RWPE1 (cell line): ENCODE data around the gene HOXA7.
A peak's percentile ranks its signal among the peaks of the same experiment; 100 is the strongest.

Experiments used
- CTCF ChIA-PET: fragments of 350-600 bp; sonication (Branson Sonifier 250); formaldehyde crosslinking; extraction: SDS; loops from one replicate; lab custom pipeline; 2021; lab: Yijun Ruan, JAX
- POLR2A ChIA-PET: fragments of 400-600 bp; formaldehyde crosslinking; extraction: SDS; loops from one replicate; lab custom pipeline; 2020; ENCODE audit warnings: antibody characterized with exemption; ENCODE audit not compliant: low non-redundant PET; lab: Yijun Ruan, JAX
- DNase-seq: peaks from one replicate; pipeline ENCODE4 v3.0.0; 2012; ENCODE audit warnings: low spot score
- H3K27ac ChIP-seq: fragments of 450-650 bp; 2 replicates; pipeline ENCODE4 v1.5.1; 2017
- TF ChIP-seq, protein P1 (sequence below): fragments of 450-650 bp; conservative IDR thresholded peaks from 2 replicates; pipeline ENCODE4 v1.5.1; 2017; ENCODE audit warnings: low read depth, mild to moderate bottlenecking

Gene HOXA7

DNA sequence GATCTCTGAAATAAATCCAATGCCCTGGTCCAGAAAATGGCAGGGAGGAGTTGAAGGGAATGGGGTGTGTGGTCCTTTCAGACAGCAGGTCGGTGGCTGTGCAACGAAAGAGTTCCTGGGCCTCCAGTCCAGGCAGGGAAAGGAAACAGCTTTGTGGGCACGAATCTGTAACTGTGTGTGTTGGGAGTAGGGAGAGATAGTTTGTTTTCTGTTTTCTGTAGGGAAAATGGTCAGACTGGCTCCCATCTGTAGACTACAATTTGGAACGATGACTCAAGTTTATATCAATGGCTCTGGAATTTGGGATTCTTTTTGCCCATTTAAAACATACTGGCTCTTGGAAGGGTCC, 11.4 kb upstream of the HOXA7 start:
- CTCF ChIA-PET = interaction anchor here (0.6 to 4.1 kb wide), 4 partner anchors 12 to 308 kb away, joined by 3 to 30 read pairs (median 3); partner anchors contain the start of gene HOXA3
- H3K27ac ChIP-seq = peak overlapping the region; percentile 96
- TF ChIP-seq, protein P1, sequence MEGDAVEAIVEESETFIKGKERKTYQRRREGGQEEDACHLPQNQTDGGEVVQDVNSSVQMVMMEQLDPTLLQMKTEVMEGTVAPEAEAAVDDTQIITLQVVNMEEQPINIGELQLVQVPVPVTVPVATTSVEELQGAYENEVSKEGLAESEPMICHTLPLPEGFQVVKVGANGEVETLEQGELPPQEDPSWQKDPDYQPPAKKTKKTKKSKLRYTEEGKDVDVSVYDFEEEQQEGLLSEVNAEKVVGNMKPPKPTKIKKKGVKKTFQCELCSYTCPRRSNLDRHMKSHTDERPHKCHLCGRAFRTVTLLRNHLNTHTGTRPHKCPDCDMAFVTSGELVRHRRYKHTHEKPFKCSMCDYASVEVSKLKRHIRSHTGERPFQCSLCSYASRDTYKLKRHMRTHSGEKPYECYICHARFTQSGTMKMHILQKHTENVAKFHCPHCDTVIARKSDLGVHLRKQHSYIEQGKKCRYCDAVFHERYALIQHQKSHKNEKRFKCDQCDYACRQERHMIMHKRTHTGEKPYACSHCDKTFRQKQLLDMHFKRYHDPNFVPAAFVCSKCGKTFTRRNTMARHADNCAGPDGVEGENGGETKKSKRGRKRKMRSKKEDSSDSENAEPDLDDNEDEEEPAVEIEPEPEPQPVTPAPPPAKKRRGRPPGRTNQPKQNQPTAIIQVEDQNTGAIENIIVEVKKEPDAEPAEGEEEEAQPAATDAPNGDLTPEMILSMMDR = no peak
- no peak for DNase-seq
- POLR2A ChIA-PET = no interaction called here

DNA sequence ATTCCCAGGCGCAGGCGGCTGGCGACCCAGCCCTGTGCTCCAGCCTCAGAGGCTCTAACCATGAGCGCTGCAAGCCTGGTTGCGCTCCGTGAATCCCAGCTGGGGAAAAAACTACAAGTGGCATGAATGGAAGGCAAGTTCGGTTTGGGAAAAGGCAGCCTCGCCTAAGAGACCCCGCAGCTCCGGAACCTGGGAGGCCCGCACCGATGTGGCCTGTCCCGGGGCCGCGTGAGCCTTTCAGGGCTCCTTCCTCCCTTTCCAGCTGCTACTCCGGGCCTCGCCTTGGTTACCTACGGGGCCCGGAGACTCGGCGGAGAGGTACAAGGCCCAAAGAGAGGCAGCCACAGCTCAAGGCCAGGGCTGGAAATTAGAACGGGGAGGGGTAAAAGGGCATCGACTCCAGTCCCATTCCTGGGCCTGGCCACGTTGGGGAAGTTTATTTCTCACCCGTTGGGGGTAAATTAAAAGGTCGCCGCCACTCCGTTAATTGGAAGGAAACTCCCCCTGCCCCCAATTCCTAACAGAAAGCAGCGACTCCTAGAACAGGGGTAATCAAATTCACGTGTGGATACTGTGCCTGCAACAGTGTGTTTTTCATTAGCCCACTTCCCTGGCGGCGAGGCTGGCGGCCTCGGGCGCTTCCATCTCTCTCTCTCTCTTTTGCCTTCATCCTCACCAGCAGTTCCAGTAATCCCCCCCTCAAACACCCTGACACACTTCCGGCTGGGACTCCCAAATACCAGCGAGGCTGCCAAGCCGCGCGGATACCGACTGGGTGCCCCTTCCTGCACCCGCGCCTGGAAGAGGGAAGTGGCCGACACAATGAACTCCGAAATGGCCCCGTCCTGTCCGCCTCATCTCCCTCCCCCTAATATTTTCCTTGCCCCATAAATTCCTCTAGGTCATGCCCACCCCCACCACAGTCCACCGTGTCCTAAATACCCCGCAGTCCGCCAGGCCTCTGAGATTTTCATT, 10.3 kb upstream of the HOXA7 start:
- POLR2A ChIA-PET = no interaction called here
- TF ChIP-seq, protein P1 = no peak
- no peak for DNase-seq
- CTCF ChIA-PET = interaction anchor here (0.6 to 1.4 kb wide), 5 partner anchors 12 to 43 kb away, joined by 3 to 5 read pairs (median 4); no protein-coding TSS in a partner anchor
- H3K27ac ChIP-seq = peak overlapping the region; percentile 96

DNA sequence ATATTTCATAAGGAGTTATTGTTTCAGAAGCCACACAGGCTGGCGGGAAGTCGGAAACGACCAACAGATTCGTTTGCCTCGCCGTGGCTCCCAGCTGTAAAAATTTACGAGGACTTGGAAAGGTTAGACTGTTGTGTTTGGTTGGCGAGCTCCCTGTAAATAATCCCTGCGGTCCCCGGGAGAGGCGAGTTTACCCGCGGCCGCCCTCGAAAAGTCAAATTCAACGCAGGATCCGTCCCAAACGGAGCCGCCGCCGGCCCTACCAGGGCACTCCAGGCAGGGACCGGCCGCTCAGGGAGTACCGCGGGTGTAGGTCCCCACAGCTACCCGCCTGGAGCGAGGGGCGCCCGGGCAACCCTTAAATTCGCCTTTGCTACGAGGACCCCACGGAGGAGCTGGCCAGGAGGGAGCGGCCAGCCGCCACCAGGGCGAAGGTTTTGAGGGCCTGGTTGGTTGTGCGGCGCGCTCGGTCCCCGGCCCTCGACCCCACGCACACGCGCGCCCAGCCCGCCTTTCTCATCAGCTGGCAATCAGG, 9.6 kb upstream of the HOXA7 start:
- CTCF ChIA-PET = interaction anchor here (0.5 to 1.4 kb wide), 7 partner anchors 12 to 220 kb away, joined by 3 to 5 read pairs (median 3); no protein-coding TSS in a partner anchor
- TF ChIP-seq, protein P1 = no peak
- DNase-seq = no peak
- peak overlapping the region; percentile 96 for H3K27ac ChIP-seq
- POLR2A ChIA-PET = interaction anchor here (0.7 kb wide), 1 partner anchor 23 kb away, joined by 3 read pairs; the partner anchor contains the start of gene HOXA5

DNA sequence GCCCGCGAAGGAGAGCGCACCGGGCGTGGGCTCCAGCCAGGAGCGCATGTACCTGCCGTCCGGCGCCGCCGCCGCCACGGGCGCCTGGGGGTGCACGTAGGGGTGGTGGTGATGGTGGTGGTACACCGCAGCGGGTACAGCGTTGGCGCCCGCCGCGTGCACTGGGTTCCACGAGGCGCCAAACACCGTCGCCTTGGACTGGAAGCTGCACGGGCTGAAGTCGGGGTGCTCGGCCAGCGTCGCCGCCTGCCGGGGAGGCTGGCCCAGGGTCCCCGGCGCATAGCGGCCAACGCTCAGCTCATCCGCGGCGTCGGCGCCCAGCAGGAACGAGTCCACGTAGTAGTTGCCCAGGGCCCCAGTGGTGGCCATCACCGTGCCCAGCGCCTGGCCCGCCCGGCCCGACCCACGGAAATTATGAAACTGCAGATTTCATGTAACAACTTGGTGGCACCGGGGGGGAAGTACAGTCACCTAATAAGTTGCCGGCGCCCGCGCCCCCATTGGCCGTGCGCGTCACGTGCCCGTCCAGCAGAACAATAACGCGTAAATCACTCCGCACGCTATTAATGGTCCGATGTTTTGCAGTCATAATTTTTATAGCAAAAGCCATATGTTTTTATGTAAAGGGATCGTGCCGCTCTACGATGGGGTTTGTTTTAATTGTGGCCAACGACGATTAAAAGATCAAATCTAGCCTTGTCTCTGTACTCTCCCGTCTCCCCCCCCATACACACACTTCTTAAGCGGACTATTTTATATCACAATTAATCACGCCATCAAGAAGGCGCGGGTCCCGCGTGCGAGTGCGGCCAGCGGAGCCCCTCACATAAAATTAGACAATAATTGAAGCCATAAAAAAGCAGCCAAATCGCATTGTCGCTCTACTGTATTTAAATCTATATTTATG, 8.9 kb upstream of the HOXA7 start, which contains the start of gene HOXA9:
Gene HOXA9, minus strand, starts transcription at position 449 of the 907 bp plus-strand sequence. Its CDS starts 80 bp downstream, at position 369.
- peak; percentile 87 for DNase-seq
- H3K27ac ChIP-seq = peak within 1 kb of the TSS; percentile 96
- CTCF ChIA-PET = interaction anchor here (0.5 to 1.4 kb wide), 6 partner anchors 13 to 220 kb away, joined by 3 to 5 read pairs (median 3); no protein-coding TSS in a partner anchor
- POLR2A ChIA-PET = interaction anchor here (0.5 to 0.7 kb wide), 2 partner anchors 14 to 22 kb away, joined by 3 read pairs; partner anchors contain the start of gene HOXA5
- TF ChIP-seq, protein P1 = no peak

DNA sequence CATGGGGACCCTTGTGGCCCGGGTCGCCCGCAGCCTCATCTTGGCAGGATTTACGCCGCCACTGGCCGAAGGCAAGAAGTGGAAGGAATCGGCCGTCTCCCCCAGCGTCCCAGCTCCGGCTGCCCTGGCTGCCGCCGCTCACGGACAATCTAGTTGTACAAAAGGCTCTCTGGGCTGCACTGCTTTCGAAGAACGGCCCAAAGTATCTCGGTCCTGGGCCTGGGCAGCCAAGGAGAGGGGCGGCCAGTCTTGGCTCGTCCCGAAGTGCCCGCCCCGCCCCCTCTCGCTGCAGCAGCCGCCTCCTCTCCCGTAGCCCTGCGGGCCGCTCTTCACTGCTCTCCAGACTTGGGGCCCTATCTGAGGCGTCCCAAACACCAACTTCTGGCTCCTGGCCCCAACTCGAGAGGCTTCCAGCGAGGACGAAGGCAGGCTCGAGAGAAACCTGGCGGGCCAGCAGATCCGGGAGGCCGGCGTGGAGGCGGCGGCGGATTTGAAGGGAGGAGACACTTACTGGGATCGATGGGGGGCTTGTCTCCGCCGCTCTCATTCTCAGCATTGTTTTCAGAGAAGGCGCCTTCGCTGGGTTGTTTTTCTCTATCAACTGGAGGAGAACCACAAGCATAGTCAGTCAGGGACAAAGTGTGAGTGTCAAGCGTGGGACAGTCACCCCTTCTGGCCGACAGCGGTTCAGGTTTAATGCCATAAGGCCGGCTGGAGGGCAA, 8.1 kb upstream of the HOXA7 start:
- POLR2A ChIA-PET = no interaction called here
- CTCF ChIA-PET = interaction anchor here (0.6 to 1.2 kb wide), 4 partner anchors 9 to 211 kb away, joined by 3 to 6 read pairs (median 3); partner anchors contain the start of gene HOXA10
- DNase-seq = no peak
- peak overlapping the region; percentile 96 for H3K27ac ChIP-seq
- TF ChIP-seq, protein P1 = peak; percentile 58
